B cell (primary cell): Measurements from ENCODE around the gene SLC2A4RG.

Experiments used
- CTCF ChIP-seq: fragments of 200-600 bp; IDR thresholded peaks from one replicate; pipeline ENCODE4 v1.8.0; 2022; ENCODE audit warnings: antibody characterized with exemption, mild to moderate bottlenecking
- EZH2 ChIP-seq: IDR thresholded peaks from 2 replicates; pipeline ENCODE4 v1.6.1; 2012; ENCODE audit warnings: borderline replicate concordance, low read depth, mild to moderate bottlenecking, moderate library complexity, low read length; ENCODE audit not compliant: insufficient read depth, poor library complexity, severe bottlenecking

DNA sequence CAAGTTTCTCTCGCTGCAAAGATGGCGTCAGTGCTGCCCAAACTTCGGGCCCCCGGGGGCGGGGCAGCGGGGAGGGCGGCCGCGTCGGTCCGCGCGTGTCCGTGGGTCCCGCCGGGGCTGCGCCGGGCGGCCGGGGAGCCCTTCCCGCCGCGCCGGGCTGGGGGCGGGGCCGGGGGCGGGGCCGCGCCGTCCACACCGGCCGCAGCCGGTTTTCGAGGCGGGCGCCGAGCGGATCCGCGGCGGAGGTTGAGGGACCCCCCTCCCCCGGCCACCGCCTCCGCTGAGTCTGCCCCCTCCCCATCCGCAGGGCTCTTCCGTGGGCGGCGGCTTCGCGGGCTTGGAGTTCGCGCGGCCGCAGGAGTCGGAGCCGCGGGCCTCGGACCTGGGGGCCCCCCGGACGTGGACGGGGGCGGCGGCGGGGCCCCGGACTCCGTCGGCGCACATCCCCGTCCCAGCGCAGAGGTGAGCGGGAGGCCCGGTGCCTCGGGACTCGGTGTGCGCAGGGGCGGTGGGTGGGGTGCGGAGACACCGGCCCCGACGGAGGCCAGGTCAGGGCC, 572 bp downstream of the SLC2A4RG start:
- no peak for TF ChIP-seq EZH2
- TF ChIP-seq CTCF: no peak
